ENCODE data around the gene DOCK8.
A peak's percentile ranks its signal among the peaks of the same experiment; 100 is the strongest.
"Not testable (repeated sequence)": the region's sequence is repeated elsewhere in the genome, so short reads cannot be mapped to it uniquely, and the experiment has no call there.

DOCK8 gene

GRCh38 chr9:373759-374206, 159.1 kb downstream of the DOCK8 start:
- no peak for DNase-seq

DNA sequence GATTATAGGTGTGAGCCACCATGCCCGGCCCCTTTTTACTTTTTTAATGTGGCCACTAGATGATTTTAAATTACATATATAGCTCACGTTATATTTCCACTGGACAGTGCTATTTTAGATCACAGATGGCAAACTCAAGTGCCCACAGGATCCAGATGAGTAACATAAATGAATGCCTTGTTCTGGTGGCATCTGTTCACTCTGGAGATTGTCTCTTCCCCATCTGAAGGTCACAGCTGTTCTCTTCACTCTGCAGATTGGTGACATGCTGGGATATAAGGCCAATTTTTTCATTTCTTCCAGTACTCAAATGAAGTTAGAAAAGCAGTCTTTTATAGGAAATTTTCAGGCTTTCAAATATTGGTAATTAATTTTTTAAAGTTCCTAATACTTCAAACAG, 160.1 kb downstream of the DOCK8 start:
- DNase-seq: no peak

DNA sequence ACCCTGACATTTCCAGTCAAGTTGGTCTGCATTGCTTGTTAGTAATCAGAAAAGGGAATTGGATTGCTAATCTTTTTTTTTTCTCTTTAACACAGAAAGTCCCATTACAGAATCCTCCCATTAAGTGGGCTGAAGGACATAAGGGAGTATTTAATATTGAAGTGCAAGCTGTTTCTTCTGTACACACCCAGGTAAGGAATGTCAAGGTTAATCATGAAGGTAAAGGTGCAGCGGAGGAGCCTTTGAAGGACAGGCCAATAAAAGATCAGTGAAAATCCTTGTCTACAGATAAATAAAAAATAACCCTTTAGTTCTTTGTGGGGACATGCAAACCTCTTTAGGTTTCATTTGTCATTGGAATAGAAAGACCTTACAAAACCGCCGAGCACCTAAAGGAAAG, 161.4 kb downstream of the DOCK8 start:
- no peak for DNase-seq

GRCh38 chr9:378263-378662, 163.6 kb downstream of the DOCK8 start:
- no peak for DNase-seq

GRCh38 chr9:382383-382782, 167.7 kb downstream of the DOCK8 start:
- DNase-seq: no peak

DNA sequence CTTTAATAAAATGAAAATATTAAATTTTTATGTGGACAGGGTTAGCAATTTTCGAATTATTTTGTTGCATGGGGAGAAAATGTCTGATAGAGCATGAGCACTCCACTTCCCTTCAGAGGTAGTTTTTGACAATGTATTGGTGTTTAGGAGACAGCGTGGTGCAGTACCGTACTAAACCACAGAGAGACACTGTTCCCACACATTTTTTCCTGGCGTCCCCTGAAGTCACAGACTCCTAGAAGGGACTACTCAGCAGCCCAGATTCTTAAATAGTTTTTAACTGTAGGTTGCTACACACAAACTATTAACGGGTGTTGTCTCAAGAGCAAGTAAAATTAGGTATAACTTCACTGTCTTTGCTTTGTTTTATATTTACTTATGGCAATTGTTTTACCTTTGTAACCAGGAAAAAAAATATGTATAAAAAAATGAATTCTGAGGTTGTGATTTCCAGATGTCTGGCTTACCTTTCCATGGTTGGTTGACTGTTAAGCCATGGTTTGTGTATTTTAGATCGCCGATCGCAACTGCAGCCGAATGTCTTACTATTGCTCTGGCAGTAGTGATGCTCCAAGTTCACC, 171.2 kb downstream of the DOCK8 start:
- peak; percentile 33 to 76 for DNase-seq

DNA sequence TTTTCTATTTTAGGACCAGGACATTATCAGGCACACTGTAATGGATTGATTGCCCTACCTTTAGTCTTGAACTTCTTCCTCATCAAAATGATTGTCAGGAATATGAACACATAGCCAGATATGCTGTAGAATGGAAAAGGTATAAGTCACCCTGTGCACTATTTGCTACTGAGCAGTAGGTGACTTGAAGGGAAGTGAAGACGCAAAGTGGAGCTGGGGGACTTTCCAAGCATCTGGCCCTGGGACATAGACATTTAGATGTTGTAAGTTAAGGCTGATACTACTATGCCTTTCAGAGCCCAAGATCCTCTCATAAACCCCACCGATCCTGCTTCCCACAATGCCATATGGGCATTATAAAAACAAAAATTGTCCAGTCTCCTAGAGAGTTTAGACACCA, 174.5 kb downstream of the DOCK8 start:
- no peak for DNase-seq

DNA sequence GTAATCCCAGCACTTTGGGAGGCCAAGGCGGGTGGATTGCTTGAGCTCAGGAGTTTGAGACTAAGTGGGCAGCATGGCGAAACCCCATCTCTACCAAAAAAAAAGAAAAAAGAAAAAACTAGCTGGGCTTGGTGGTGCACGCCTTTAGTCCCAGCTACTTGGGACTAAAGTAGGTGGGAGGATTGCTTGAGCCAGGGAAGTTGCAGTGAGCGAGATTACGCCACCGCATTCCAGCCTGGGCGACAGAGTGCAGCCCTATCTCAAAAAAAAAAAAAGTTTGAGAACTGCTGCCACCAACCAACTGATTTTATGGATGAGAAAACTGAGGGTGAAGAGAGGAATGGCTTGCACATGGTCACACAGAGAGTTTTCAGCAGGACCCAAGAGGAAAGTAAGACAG, 175.1 kb downstream of the DOCK8 start:
- DNase-seq: no peak

- no peak for DNase-seq
Observed at GRCh38 chr9:392077-392804, 177.6 kb downstream of the DOCK8 start.

GRCh38 chr9:394347-395052, 179.8 kb downstream of the DOCK8 start:
- peak; percentile 16 to 46 for DNase-seq

- DNase-seq: no peak
Observed at GRCh38 chr9:396396-396795, 181.7 kb downstream of the DOCK8 start.

DNA sequence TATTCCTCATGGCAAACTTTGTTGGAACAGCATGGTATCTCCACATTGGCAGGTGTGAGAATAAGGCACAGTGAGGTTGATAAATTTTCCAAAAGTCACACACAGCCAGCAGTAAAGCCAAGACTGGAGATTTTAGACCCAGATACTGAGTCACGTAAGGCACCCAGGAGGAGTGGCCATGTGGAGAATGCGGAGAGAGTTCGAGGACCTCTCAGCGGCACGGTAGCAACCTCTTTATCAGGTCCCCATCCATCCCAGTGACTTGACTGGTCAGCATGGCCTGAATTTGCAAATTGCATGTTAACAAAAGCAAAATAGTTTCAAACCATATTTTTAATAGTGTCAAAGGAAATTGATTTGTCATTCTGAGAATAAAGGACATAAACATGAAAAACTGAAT, 183.4 kb downstream of the DOCK8 start:
- DNase-seq: no peak

GRCh38 chr9:401223-401622, 186.6 kb downstream of the DOCK8 start:
- DNase-seq: no peak

DNA sequence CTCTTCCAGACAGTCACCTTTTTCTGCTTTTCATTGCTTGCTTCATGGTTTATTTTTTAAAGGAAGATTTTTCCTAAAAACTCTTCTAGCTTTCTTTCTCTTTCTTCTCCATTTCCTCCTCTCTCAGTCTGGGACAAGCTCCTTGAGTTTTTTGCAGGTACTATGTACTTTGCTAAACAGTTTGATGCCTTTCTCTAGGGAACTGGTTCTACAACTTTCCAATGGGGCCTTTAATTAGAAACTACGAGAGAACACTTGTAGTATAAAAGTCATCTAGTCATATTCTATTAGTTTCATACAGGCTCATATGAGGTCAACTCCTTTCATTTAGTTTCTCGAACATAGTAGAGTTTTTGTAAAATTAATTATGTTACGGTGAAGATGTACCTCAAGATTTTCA, 189.6 kb downstream of the DOCK8 start:
- DNase-seq: no peak

- no peak for DNase-seq
Observed at GRCh38 chr9:405341-405740, 190.7 kb downstream of the DOCK8 start.

DNA sequence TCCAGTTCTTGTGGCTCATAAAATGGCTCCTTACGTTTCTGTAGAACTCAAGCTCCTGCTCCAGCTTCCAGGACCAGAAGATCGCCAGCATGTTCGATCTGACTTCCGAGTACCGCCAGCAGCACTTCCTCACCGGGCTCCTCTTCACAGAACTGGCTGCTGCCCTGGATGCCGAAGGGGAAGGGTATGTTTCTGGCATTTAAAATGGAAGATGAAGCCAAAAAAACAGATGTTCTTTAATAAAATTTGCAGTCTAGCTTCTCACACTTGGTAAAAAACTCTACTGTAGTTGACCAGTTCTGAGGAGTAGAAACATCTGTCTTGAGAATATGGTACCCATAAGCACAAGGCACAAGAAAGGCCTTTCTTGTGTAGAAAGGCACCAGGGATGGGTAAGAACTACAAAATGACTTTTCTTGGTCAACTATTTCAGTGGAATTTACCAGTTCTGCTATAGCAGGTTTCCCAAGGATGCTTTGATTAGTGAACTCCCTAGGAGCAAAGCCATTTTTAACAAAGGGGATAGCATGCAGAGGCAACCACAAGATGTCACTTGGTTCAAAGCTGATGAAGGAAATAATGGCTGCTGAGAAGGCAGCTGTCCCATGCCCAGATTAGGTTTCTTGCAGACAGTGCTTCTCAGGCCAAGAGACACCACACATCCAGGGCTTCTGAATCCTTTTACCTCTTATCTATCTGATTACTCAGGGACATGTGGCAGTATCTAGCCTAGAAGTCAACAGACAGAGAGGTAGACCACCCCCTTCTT, 192.4 kb downstream of the DOCK8 start:
- DNase-seq: peak in 1 of 2 donors; percentile 20

GRCh38 chr9:409655-410054, 195.0 kb downstream of the DOCK8 start:
- DNase-seq: not testable (repeated sequence)

DNA sequence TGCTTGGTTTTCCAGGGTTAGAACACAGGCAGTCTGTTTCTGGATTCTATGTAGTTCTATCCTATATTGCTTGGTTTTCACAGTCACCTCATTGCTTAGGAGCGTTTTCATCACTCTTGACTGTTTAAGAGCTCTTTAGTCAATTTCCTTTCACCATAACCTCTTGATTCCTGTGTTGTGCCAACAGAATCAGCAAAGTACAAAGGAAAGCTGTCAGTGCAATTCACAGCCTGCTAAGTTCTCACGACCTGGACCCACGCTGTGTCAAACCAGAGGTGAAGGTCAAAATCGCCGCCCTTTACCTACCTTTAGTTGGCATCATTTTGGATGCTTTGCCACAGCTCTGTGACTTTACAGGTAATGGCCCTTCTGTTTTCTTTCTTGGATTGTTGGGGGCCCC, 199.9 kb downstream of the DOCK8 start:
- no peak for DNase-seq

DNA sequence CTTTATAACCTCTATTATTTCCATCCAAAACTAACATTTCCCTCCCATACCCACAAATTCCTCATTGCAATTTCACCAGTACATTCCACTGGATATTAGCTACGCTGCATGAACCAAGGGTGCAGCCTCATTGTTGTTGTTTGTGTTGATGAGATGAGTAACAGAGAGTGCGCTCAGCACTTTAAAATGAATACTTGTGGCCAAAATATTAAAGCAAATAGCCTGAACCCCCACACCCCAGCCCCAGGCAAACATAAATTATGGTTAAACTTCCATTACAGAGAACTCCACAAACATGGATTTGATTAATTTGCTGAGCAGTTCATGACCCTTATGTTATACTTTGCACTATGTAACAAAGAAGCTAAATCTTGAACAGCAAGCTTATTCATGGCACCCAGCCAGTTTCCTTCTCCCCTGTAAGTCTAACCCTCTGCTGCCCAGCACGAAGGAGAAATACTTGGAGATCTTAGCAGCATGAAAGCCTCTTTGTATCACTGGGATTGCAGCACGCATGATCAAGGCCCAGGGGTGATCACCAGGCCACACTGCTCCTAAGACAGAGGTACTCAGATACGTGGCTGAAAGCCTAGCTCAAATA, 205.0 kb downstream of the DOCK8 start:
- no peak for DNase-seq

- no peak for DNase-seq
Observed at GRCh38 chr9:421896-422295, 207.2 kb downstream of the DOCK8 start.

DNA sequence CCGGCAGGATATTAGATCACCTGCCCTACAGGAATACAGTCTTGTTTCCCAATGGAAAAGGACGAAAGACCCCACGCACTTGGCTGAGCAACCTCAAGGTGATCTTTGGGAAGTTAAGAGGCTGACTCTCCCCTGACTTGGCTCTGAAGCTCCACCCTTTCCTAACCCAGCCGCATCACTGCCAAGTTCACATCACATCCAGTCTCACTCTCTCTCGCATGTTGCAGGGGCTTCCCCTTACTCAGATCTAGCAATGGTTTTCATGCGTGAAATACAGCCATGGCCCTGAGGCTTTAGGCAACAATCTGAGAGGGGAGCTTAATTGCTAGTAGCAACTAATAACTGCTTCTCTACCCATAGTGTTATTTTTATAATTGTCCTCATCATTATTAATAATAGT, 211.6 kb downstream of the DOCK8 start:
- DNase-seq: no peak

GRCh38 chr9:426976-427375, 212.3 kb downstream of the DOCK8 start:
- DNase-seq: no peak

- DNase-seq: no peak
Observed at GRCh38 chr9:431701-432100, 217.0 kb downstream of the DOCK8 start.
